Lower lobe of right lung (tissue), 2 donors: ENCODE results near the gene AMFR. TPM values are rescaled to one million over a fixed set of nuclear protein-coding genes. Genes with fewer than 3 reads are reported as not detected.

Experiments
- ATAC-seq, 2 donors: fragments of 200-7000 bp; cut with Tn5 transposase; one replicate each; pipeline ENCODE4 v1.9.1; 2020 to 2022; ENCODE audit warnings: mild to moderate bottlenecking in 2 of 2, moderate library complexity in 2 of 2
- DNase-seq: peaks from one replicate; pipeline ENCODE4 v3.0.0-alpha.2; 2020
- H3K27ac ChIP-seq: fragments of 200-600 bp; one replicate; pipeline ENCODE4 v1.8.0; 2022
- H3K27me3 ChIP-seq: fragments of 200-600 bp; one replicate; pipeline ENCODE4 v1.8.0; 2022; ENCODE audit warnings: low read depth
- H3K36me3 ChIP-seq: fragments of 200-600 bp; one replicate; pipeline ENCODE4 v1.8.0; 2022; ENCODE audit warnings: mild to moderate bottlenecking
- H3K4me1 ChIP-seq: fragments of 200-600 bp; one replicate; pipeline ENCODE4 v1.8.0; 2022
- H3K4me3 ChIP-seq: fragments of 200-600 bp; one replicate; pipeline ENCODE4 v1.8.0; 2022; ENCODE audit warnings: mild to moderate bottlenecking
- H3K9me3 ChIP-seq: fragments of 200-600 bp; one replicate; pipeline ENCODE4 v1.8.0; 2022
- intact Hi-C: fragments of 100-400 bp; cut with DNase I; formaldehyde crosslinking; loops from one replicate; pipeline ENCODE4 v1.11.0; 2022
- total RNA-seq: library from RNA; stranded (reverse); fragmentation: NEBNext Ultra II Directional; extraction: Animal tissue kit (Norgen Biotek cat#: 25700); gene quantifications from one replicate; pipeline ENCODE4 v1.2.1, GENCODE V29; 2021
- TF ChIP-seq, protein P1 (sequence below): fragments of 200-600 bp; IDR thresholded peaks from one replicate; pipeline ENCODE4 v1.8.0; 2022; ENCODE audit warnings: antibody characterized with exemption, mild to moderate bottlenecking
- donor health status: DM: no; HTN: yes; CAD: no; lungs with severe emphysema.

AMFR gene
- total RNA-seq, 1 donor from 2014 or later = 90.4 TPM

DNA sequence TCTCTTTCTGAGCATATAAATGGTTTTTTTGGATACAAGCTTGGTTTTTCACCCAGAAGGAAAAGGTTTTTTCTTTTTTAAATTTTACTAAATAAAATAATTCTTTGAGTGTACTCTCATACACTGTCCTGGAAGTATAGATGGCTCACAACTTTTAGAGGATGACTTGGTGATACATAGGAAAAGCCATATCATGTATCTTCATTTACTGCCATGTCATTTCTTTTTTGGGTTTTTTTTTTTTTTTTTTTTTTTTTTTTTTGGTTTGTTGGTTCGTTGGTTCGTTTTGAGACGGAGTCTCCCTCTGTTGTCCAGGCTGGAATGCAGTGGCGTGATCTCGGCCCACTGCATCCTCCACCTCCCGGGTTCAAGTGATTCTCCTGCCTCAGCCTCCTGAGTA, 37.8 kb upstream of the AMFR start:
- no peak overlapping the region for H3K27ac ChIP-seq
- peaks cover 95% of the 10 kb centered on the region for H3K36me3 ChIP-seq
- ATAC-seq (no peak), DNase-seq (no peak)
- no peaks in the 10 kb centered on the region for H3K9me3 ChIP-seq
- TF ChIP-seq, protein P1, sequence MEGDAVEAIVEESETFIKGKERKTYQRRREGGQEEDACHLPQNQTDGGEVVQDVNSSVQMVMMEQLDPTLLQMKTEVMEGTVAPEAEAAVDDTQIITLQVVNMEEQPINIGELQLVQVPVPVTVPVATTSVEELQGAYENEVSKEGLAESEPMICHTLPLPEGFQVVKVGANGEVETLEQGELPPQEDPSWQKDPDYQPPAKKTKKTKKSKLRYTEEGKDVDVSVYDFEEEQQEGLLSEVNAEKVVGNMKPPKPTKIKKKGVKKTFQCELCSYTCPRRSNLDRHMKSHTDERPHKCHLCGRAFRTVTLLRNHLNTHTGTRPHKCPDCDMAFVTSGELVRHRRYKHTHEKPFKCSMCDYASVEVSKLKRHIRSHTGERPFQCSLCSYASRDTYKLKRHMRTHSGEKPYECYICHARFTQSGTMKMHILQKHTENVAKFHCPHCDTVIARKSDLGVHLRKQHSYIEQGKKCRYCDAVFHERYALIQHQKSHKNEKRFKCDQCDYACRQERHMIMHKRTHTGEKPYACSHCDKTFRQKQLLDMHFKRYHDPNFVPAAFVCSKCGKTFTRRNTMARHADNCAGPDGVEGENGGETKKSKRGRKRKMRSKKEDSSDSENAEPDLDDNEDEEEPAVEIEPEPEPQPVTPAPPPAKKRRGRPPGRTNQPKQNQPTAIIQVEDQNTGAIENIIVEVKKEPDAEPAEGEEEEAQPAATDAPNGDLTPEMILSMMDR = no peak
- H3K4me3 ChIP-seq = no peak overlapping the region
- intact Hi-C loops = no loop called here
- no peaks in the 10 kb centered on the region for H3K27me3 ChIP-seq
- no peaks in the 10 kb centered on the region for H3K4me1 ChIP-seq

DNA sequence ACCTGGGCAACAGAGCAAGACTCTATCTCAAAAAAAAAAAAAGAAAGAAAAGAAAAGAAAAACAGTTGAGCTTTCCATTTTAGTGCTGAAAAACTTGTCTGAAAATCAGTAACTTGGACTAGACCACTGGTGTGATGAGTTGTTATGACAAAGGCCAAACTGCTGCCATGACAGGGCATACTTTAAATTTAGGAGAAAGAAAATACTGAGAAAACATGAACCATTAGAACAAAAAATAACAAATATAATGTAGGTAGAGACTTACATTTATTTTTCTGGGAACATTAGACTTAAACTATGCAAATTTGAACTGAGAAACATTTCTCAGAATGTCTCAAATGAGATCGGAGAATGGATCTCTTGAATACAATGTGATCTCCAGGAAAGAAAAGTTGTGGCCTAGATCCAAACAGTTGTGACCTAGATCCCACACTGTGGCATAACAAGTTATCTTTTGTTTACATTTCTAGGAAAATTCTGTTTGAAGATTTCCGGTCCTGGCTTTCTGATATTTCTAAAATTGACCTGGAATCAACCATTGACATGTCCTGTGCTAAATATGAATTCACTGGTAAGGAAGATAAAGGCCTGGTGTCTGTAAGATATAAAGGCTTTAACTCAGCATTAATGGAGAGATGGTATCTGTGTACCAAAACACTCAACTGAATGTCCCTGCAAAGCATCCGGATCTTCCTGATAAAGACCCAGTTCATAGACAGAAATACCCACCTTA, 36.9 kb upstream of the AMFR start:
- H3K4me1 ChIP-seq = no peaks in the 10 kb centered on the region
- intact Hi-C loops = no loop called here
- no peak overlapping the region for H3K27ac ChIP-seq
- no peaks in the 10 kb centered on the region for H3K9me3 ChIP-seq
- TF ChIP-seq, protein P1 = no peak
- no peak overlapping the region for H3K4me3 ChIP-seq
- H3K36me3 ChIP-seq = peaks cover 95% of the 10 kb centered on the region
- H3K27me3 ChIP-seq = no peaks in the 10 kb centered on the region
- DNase-seq = no peak
- no peak for ATAC-seq

DNA sequence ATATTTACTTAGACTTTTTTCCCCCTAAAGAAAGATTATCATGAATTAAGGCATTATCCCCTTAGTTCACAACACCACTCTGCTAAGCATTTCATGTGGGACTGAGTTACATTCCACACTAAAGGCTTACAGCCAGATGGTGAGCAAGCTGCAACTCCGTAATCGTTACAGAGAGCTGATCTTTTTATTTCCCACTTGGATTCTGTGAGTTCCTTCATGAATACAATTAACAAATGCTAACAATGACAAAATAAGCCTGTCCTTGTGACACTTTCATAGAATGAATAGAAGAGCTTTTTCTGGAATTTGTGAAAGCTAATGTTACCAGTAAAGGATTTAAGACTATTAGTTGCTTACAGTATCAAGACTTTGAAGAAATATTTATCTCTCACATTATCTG, 34.8 kb upstream of the AMFR start:
- Histone ChIP-seq H3K4me3 (no peak overlapping the region), H3K36me3 (peaks cover 95% of the 10 kb centered on the region), H3K27me3 (no peaks in the 10 kb centered on the region), H3K27ac (no peak overlapping the region), H3K9me3 (no peaks in the 10 kb centered on the region), H3K4me1 (no peaks in the 10 kb centered on the region)
- DNase-seq = no peak
- TF ChIP-seq, protein P1 = no peak
- intact Hi-C loops = no loop called here
- ATAC-seq = no peak

DNA sequence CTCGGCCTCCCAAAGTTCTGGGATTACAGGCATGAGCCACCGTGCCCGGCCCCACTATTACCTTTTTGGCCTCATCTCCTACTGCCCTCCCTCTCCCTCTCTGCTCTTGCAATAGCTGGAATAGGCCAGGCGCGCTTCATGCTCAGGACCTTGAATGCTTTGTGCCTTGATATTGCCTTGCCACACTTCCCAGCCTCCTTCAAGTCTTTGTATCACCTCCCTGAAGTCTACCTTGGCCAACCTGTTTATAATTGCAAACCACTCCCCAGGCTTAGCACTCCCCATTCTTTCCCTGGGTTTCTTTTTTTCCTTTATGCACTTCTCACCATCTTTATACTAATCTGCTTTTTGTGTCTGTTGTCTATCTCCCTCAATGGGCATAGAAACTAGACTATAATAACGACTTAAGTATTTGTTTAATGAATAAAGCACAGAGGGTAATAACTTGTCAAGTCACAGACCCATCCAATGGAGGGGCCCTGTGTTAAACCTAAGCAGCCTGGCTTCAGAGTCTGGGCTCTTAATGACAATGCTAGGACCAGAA, 32.7 kb upstream of the AMFR start:
- H3K4me3 ChIP-seq = no peak overlapping the region
- H3K27ac ChIP-seq = no peak overlapping the region
- H3K4me1 ChIP-seq = peaks cover under 1% of the 10 kb centered on the region
- TF ChIP-seq, protein P1 = no peak
- no peaks in the 10 kb centered on the region for H3K27me3 ChIP-seq
- no peak for DNase-seq
- no peaks in the 10 kb centered on the region for H3K9me3 ChIP-seq
- peaks cover 91% of the 10 kb centered on the region for H3K36me3 ChIP-seq
- no peak for ATAC-seq
- intact Hi-C loops = no loop called here

DNA sequence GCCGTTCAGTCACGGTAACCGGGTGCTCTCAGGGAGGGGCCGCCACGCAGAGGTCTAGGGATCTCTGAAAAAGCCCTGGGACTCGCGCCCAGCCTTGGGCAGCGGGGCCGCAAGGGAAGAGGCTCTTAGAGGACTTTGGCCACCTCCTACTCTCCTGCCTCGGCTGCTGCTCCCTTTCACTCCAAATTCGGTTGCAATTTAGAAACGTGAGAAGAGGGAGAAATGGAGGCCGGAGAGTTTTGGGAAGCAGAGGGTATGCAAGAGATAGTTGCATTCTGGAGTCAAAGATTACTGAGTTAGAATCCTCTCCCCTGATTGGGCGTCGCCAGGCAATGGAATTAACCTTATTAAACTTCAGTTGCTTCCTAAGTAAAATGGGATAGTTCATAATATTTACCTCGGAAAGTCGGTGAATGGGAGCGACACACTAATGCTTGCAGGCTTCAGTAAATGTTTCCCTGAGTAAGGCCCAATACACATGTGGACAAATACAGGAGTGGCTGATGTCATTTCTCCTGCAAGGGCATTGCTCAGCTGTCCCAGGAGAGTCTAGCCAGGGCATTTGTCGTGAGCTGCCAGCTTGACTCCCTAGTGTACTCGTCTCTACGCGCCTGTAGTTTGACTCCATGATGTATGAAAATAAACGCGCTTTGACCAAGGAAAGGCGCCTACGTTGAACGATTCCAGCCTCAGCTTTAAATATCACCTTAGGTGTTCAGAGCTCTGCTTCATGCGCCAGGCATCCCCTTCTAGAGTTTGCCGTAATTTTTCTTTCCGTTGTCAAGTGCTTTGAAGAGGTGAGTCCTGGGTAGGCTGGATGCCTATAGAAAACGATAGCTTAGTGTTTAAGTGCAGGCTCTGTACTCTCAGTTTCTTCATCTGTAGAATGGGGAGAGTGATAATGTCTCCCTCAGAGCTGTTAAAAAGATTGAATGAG, 26.7 kb upstream of the AMFR start:
- no peak for DNase-seq
- peak; percentile 78 for ATAC-seq
- TF ChIP-seq, protein P1 = no peak
- Histone ChIP-seq H3K36me3 (peaks cover 45% of the 10 kb centered on the region), H3K27me3 (no peaks in the 10 kb centered on the region), H3K27ac (peak overlapping the region; percentile 89), H3K4me3 (peak overlapping the region; percentile 97), H3K4me1 (peaks cover 37% of the 10 kb centered on the region), H3K9me3 (no peaks in the 10 kb centered on the region)
- intact Hi-C loops = no loop called here
